Jurkat, Clone E6-1 (cell line): ENCODE measurements around the gene SCAMP4.

Experiments used
- DNase-seq: peaks from one replicate; pipeline ENCODE4 v3.0.0-alpha.2; 2011; ENCODE audit warnings: low read depth, low spot score
- H3K4me3 ChIP-seq: 2 replicates; pipeline ENCODE4 v1.5.1; 2011; ENCODE audit warnings: mild to moderate bottlenecking, low read length, control low read depth, moderate library complexity

The SCAMP4 gene

GRCh38 chr19:1907563-1908363 is 2.6 kb downstream of the SCAMP4 start:
- H3K4me3 ChIP-seq, result no peak overlapping the region
- DNase-seq, result no peak

- no peak overlapping the region for H3K4me3 ChIP-seq
- no peak for DNase-seq
Observed at GRCh38 chr19:1908364-1908678, 3.1 kb downstream of the SCAMP4 start.

- no peak overlapping the region for H3K4me3 ChIP-seq
Observed at GRCh38 chr19:1909761-1910080, 4.5 kb downstream of the SCAMP4 start.

GRCh38 chr19:1910177-1910576 is 5.0 kb downstream of the SCAMP4 start:
- no peak overlapping the region for H3K4me3 ChIP-seq
- no peak for DNase-seq

More at GRCh38 chr19:1909761-1910080, 4.5 kb downstream of the SCAMP4 start:
- no peak for DNase-seq

DNA sequence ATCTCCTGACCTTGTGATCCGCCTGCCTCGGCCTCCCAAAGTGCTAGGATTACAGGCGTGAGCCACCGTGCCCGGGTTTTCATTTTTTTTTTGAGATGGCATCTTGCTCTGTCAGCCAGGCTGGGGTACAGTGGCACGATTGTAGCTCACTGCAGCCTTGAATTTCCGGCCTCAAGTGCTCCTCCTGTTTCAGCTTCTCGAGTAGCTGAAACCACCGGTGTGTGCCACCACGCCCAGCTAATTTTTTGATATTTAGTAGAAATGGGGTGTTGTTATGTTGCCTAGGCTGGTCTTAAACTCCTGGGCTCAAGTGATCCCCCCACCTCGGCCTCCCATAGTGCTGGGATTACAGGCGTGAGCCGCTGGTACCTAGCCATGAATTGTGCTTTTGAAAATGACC is 5.9 kb downstream of the SCAMP4 start:
- DNase-seq, result no peak
- no peak overlapping the region for H3K4me3 ChIP-seq

GRCh38 chr19:1911995-1912394 is 6.8 kb downstream of the SCAMP4 start:
- DNase-seq, result no peak
- H3K4me3 ChIP-seq, result no peak overlapping the region

DNA sequence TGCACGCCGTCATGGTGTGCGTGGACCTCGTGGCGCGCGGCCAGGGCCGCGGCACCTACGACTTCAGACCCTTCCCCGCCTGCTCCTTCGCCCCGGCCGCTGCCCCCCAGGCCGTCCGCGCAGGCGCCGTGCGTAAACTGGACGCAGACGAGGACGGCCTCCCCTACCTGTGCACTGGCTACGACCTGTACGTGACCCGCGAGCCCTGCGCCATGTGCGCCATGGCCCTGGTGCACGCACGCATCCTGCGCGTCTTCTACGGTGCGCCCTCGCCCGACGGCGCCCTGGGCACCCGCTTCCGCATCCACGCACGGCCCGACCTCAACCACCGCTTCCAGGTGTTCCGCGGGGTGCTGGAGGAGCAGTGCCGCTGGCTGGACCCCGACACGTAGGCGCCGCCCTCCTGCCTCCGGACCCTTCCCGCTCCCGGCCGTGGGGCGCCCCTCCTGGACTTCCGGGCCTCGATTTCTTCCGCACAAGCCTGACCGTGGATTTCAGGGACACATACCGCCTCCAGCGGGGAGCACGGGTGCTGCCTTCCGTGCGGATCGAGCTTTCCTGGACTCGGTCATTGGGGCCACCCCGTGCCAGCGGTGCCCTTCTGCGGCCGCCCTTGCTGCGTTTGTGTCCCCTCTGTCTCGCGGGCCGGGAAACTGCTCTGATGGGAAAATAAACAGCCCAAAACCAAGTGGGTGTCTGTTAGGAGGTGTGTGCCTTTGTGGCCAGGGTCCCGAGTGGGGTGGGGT is 7.7 kb downstream of the SCAMP4 start:
- DNase-seq, result no peak
- H3K4me3 ChIP-seq, result no peak overlapping the region

DNA sequence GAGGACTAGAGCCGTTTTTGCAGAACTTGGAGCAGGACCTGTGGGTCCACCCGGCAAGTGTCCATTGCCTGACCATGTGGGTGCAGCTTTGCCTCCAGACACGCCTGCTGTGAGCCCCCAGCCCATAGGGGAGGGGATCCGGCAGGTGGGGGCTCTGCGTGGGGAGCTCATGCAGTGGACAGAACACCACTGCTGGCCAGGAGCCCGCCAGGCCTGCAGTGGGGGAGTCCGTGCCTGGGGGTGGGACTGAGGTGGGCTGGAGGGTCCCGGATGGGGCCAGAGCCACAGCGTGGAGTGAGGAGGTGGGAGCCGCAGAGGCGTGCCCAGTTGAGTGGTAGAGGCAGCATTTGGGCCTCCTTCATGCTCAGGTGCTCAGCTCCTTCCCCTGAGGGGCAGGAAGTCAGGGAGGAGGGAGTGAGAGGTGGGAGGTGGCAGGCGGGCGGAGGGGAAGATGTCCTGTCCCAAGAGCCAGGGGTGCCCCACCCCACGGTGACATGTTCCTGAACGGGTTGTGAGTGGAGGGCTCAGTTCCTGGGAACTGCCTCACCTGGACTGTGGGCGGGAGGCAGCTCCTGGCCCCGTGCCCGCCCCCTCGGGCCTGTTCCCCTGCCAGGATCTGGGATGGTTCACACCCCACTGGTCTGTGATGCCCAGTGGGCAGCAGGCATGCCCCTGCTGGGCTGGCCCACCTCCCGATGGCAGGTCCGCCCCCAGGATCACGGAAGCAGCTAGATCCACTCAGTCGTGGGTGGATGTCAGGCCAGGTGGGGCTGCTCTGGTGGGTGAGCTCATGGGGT is 8.8 kb downstream of the SCAMP4 start:
- no peak for DNase-seq
- no peak overlapping the region for H3K4me3 ChIP-seq

DNA sequence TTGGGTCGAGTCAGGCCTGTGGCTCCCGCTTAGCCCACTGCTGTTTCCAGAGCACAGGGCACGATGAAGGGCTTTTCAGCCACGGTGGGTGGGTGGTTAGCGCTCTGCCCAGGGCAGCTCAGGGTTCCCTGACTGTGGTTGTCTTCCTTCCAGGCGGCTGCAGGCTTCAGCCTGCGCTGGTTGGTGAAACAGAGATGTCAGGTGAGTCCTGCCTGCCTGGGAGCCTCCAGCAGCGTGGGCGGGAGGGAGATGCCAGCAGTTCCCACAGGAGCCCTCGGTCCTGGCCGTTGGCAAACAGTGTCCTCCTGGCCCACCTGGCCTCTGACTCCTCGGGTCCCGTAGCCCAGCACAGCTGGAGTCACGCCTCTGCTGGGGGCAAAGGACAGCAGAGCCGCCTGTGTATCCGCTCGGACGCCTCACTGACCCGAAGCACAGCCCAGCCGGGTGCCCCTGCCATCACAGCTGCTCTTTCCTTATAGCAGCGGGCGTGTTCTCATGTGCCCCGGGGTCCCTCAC is 9.7 kb downstream of the SCAMP4 start:
- H3K4me3 ChIP-seq, result no peak overlapping the region

DNA sequence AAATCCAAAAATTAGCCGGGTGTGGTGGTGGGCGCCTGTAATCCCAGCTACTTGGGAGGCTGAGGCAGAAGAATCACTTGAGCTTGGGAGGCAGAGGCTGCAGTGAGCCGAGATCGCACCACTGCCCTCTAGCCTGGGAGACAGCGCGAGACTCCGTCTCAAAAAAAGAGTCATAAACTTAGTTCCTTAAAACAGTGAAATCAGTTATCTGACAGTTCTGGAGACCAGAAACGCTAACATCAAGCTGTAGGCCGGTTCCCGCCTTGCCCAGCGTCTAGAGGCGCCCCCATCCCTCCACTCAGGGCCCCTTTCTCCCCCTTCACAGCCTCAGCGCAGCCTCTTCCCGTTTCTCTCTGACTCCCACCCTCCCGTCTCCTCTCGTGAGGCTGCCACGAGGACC is 11.9 kb downstream of the SCAMP4 start:
- DNase-seq, result no peak
- no peak overlapping the region for H3K4me3 ChIP-seq

More for the DNA sequence above, 9.7 kb downstream of the SCAMP4 start:
- no peak for DNase-seq

DNA sequence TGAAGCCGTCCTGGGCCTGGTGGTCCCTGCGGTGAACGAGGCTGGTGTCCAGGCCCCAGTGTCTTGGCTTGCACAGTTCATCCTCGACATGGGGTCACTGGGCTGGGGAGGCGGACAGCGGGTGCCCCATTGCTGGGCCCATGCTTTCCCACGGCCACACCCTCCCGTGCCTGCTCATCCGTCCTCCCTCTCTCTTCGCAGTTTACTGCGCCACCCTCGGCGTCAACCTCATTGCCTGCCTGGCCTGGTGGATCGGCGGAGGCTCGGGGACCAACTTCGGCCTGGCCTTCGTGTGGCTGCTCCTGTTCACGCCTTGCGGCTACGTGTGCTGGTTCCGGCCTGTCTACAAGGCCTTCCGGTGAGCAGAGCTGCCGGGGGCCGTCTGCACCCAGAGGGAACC is 12.7 kb downstream of the SCAMP4 start:
- no peak for DNase-seq
- H3K4me3 ChIP-seq, result no peak overlapping the region

- no peak overlapping the region for H3K4me3 ChIP-seq
- no peak for DNase-seq
Observed at GRCh38 chr19:1918975-1919374, 13.8 kb downstream of the SCAMP4 start.

GRCh38 chr19:1920644-1921043 is 15.4 kb downstream of the SCAMP4 start:
- H3K4me3 ChIP-seq, result no peak overlapping the region
- no peak for DNase-seq

GRCh38 chr19:1921326-1921725 is 16.1 kb downstream of the SCAMP4 start:
- H3K4me3 ChIP-seq, result no peak overlapping the region
- no peak for DNase-seq

DNA sequence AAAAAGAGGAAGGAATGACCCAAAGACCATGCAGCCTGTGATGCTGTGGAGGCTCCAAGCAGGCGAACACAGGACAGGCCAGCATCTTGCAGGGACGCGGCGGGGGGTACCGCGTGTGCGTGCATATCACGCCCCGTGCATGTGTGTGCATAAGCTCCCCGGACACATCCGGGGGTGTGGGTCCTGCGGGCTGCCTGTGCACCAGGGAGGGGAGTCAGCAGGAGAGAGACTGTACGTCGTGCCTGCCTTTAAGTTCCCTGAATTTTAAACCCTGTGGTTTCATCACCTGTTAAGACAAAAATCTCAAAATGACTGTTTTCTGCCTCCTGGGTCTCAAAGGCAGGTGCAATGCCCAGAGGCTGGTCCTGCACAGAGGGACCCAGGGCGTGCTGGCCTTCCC is 16.6 kb downstream of the SCAMP4 start:
- no peak for DNase-seq
- no peak overlapping the region for H3K4me3 ChIP-seq

DNA sequence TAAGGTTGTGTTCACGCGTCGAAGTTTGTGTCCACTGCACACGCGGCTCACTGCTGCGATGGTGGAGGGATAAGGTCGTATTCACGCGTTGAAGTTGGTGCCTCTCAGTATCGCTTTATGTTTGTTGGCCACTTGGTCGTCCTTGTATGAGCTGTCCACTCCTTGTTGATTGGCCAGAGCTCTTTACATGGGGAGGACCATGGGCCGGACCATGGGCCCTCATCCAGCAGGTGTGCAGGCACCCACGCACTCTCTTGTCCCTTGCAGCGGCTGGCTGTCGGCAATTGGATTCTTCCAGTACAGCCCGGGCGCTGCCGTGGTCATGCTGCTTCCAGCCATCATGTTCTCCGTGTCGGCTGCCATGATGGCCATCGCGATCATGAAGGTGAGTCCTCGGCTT is 17.6 kb downstream of the SCAMP4 start:
- no peak for DNase-seq
- H3K4me3 ChIP-seq, result no peak overlapping the region

- DNase-seq, result no peak
- H3K4me3 ChIP-seq, result no peak overlapping the region
Observed at GRCh38 chr19:1923319-1923718, 18.1 kb downstream of the SCAMP4 start.

DNA sequence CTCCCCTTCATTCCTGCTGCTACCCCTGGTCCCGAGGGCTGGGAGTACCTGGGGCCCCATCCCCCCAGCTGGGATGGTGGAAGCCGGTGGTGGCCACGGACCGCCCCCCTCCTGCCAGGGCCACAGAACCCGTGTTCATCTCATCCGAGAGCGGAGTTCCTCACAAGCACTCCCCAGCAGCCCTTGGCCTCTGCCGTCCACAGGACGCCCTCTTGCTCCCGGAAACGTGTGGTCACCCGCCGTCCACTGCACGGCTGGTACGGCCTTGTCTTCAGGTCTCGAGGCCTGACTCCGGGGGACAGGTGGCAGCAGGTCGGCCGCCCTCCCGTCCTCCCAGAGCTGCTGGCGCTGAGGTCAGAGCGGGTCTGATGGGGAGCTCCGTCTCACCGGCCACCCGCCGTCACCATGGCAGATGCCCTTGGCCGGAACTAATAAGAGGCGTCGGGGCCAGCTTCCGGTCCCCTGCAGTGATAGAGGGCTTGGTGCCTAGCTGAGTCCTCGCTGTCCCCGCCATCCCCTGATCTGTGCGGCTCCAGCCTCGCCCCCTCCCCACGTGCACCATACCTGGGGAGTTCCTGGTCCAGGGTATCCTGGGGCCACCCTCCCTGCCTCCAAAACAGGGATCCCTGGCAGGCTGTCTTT is 19.2 kb downstream of the SCAMP4 start:
- DNase-seq, result no peak
- H3K4me3 ChIP-seq, result no peak overlapping the region

DNA sequence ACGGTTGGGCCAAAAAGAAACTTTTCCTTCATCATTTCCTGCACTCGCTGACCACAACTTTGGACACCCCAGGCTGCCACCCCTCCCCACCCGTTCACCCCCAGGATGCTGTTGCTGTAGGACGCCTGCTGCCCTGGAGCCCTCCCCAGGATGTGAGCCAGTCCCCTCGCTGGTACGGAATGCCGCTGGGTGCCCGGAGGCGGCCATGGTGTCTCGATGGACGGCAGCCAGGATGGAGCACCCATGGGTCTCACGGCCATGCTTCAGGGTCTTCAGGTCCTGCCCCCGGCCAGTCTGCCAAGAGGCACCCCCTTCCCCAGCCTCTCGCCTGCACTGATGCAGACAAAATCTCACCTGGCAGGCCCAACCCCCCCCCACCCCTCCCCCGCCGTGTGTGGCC is 20.3 kb downstream of the SCAMP4 start:
- no peak for DNase-seq
- no peak overlapping the region for H3K4me3 ChIP-seq
